Measurements from ENCODE around the gene USP32.
A peak's percentile ranks its signal among the peaks of the same experiment; 100 is the strongest.
"Not testable (repeated sequence)": the region's sequence is repeated elsewhere in the genome, so short reads cannot be mapped to it uniquely, and the experiment has no call there.

Gene USP32

DNA sequence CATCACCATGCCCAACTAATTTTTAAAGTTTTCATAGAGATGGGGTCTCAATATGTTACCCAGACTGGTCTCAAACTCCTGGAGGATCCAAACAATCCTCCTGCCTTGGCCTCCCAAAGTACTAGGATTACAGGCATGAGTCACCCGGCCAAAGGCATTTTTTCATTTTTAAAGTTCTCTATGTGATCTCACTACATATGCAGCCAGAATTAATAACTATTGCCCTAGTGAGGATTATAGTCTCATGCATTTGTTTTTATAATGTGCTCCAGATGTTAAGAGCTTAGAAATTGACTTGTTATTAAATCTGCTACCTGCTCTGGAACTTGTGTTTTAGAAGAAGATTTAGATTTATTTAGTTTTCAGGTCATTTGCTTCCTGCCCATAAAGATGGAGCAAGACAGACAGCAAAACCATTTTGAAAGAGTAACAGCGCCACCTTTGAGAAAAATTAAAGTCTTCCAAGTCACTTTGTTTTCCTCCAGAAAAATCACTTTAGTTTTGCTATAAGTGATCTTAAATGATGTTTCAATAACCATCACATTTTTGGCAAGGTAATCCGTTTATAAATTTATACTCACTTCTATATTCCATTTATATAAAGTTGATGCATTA, 162.6 kb downstream of the USP32 start:
- DNase-seq (ENCODE audit: low read depth): peak; percentile 50

DNA sequence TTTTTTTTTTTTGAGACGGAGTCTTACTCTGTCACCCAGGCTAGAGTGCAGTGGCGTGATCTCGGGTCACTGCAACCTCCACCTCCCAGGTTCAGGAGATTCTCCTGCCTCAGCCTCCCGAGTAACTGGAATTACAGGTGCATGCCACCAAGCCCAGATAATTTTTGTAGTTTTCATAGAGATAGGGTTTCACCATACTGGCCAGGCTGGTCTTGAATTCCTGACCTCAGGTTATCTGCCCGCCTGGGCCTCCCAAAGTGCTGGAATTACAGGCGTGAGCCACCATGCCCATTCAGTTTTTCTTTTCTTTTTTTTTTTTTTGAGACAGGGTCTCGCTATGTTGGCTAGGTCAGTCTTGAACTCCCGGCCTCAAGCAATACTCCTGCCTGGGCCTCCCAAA, 164.7 kb downstream of the USP32 start:
- not testable (repeated sequence) for DNase-seq (ENCODE audit: low read depth)

GRCh38 chr17:60224064-60224463, 167.9 kb downstream of the USP32 start:
- peak; percentile 32 for DNase-seq (ENCODE audit: low read depth)

GRCh38 chr17:60223456-60223855, 168.5 kb downstream of the USP32 start:
- DNase-seq (ENCODE audit: low read depth): no peak

DNA sequence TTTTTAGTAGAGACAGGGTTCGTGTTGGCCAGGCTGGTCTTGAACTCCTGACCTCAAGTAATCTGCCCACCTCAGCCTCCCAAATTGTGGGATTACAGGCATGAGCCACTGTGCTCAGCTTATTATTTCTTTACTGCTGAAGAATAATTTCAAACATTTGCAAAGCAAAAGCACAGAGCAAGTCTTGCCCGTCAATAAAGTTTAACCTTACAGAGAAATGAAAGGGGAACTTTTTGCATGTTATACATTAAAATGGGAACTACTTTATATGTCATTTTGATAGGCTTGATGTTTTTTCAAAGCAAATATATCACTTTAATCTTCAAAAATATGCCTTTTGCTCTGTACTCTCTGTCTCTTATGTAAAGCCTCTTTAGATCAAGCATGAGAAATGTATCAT, 173.2 kb downstream of the USP32 start:
- DNase-seq (ENCODE audit: low read depth): not testable (repeated sequence)

DNA sequence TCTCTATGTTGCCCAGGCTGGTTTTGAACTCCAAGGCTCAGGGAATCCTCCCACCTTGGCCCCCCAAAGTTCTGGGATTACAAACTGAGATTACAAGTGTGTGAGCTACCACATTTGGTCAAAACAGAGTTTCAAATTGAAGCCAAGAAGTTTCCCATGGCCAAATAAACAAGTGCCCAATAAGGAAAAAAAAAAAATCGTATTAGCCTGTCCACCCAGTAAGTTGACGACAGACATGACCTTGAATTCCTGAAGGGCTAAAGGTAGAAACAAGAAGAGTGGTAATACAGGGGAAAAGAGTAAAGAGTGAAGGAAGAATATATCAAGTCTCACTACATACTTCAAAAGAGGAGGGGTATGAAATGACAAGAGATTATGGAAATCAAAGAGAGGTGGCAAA, 176.0 kb downstream of the USP32 start:
- DNase-seq (ENCODE audit: low read depth): not testable (repeated sequence)

DNA sequence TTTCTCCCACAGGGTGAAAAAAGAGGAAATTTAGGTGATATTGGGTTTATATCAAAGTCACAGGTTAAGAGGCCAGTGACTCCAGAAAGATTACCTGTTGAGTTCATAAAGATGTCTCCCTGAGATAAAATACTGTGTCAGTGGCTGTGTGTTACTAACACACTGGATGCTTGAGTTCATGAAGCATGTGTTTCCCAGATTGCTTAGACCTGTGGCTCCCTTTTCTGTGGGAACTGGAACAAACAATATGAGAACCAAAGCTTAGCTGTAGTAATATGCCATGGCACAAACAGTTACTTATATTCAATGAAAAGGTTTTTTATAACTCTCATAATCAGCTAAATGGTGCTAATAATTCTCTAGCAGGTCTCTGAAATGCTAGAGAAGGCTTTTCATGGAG, 180.7 kb downstream of the USP32 start:
- DNase-seq (ENCODE audit: low read depth): not testable (repeated sequence)

DNA sequence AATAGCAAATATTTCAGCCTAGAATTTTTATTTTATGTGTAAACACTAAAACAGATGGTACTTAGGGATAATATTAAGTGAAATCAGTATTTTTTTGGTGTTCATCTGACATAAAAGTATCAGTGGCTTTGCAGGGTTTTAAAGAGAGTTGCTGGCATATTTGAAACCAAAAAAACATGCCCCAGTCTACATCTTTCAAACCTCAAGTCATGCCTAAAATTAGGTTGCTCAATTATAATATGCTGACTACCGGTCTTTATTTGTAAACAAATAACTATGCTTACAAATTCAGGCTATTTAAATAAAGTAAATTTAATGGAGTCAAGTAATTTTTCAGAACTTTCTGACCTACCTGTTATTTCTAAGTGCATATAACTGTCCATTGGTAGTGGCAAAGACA, 183.6 kb downstream of the USP32 start:
- DNase-seq (ENCODE audit: low read depth): not testable (repeated sequence)

- DNase-seq (ENCODE audit: low read depth): not testable (repeated sequence)
Observed at GRCh38 chr17:60205782-60206181, 186.2 kb downstream of the USP32 start.

GRCh38 chr17:60198630-60199029, 193.3 kb downstream of the USP32 start:
- DNase-seq (ENCODE audit: low read depth): not testable (repeated sequence)

DNA sequence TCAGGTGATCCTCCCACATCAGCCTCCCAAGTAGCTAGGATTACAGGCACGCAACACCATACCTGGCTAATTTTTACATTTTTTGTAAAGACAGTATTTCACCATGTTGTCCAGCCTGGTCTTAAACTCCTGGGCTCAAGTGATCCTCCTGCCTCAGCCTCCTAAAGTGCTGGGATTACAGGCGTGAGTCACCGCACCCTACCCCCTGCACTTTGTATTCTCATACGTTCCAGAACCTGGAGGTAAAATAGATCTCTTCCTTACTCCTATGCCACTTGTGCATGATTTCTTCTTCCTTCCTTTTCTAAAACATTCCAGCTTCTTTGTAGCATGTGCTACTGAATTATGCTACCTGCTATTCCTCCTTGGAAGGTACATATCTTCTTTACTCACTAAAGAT, 197.8 kb downstream of the USP32 start:
- not testable (repeated sequence) for DNase-seq (ENCODE audit: low read depth)

- DNase-seq (ENCODE audit: low read depth): no peak
Observed at GRCh38 chr17:60193482-60193881, 198.5 kb downstream of the USP32 start.

GRCh38 chr17:60193032-60193431, 198.9 kb downstream of the USP32 start:
- DNase-seq (ENCODE audit: low read depth): not testable (repeated sequence)

DNA sequence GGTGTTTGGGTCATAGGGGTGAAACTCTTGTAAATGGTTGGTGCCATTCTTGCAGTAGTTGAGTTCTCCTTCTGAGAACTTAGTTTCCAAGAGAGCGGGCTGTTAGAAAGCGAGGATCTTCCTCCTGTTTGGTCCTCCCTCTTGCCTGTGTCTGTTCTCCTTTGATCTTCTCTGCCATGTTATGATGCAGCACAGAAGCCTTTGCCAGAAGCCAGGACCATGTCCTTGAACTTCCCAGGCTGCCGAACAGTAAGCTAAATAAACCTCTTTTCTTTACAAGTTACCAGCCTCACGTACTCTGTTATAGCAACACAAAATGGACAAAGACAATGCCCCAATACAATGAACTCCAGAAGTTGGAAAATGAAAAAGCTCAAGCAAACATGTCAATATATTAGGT, 201.9 kb downstream of the USP32 start:
- not testable (repeated sequence) for DNase-seq (ENCODE audit: low read depth)

GRCh38 chr17:60188759-60189158, 203.2 kb downstream of the USP32 start:
- no peak for DNase-seq (ENCODE audit: low read depth)

DNA sequence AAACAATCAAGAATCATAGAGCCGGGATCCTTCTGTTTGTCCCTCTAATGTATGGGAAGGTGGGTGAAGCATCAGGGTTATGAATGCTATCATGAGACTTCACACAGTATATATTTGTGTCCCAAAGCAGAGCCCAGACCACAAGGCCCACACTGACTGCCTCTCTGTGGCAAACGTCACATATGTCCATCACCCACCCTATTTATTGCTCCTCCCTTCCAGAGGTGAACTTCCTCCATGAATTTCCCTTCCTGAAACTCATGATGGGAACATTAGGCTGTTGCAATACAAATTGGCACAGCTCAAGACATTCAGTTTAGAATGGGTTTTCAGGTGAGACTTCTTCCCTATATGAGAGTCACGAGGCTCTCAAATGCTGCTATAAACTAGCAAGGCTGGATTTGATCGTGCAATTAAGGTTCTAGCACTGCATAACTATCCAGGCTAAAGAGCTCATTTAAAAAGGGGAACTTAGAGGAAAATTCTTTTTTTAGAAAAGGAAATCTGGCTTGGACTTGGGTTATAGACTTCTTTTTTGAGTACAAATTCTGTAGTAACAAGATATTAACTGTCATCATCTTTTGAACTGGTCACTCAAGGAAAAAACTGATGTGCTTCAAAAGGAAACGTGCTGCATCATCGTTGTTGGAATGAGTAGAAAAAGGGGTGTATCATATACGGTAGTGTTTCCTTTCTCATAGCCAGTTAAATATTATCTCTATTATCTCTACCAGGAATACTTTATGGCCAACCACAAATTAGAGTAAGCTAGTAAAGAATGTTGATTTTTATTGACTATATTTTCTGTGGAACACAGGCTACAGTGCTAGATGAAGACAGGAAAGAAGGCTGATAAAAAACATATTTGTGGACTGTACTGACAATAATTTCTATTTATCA, 204.8 kb downstream of the USP32 start:
- peak; percentile 90 for DNase-seq (ENCODE audit: low read depth)

- DNase-seq (ENCODE audit: low read depth): not testable (repeated sequence)
Observed at GRCh38 chr17:60186372-60186771, 205.6 kb downstream of the USP32 start.

DNA sequence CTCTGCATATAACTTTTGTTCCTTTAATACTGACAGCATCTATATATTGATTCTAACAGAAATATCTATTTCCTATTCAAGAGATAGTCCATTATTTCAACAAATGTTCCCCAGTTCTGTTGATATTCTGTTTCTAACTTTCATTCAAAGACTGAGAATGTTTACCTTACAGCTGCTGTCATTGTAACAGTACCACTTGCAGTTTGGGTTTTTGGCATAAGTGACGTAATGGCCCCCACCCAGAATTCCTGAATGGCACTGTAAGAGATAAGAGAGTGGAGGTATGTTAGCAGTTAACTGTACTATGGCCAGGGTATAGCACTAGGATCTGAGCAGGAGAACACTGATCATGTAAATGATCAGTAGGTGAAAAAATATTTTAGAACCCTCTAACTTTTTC, 211.6 kb downstream of the USP32 start:
- not testable (repeated sequence) for DNase-seq (ENCODE audit: low read depth)

GRCh38 chr17:60178180-60178579, 213.8 kb downstream of the USP32 start:
- not testable (repeated sequence) for DNase-seq (ENCODE audit: low read depth)

GRCh38 chr17:60176763-60177162, 215.2 kb downstream of the USP32 start:
- DNase-seq (ENCODE audit: low read depth): not testable (repeated sequence)

DNA sequence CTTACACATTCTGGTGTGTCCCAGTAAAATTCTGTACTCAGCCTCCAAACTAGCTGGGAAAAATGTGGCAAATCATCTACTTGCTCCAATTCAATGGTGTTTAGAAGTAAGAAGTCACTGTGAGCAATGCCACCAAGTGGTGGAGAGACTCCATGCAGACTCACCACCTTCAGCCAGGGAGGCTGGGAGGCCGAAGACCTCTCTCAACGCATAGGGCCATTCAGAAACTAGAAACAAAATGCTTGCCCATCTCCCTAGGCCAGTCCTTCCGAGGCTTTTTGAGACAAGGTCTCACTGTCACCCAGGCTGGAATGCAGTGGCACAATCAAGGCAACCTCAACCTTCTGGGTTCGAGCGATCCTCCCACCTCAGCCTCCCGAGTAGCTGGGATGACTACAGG, 217.2 kb downstream of the USP32 start:
- DNase-seq (ENCODE audit: low read depth): peak; percentile 41

GRCh38 chr17:60174035-60174434, 217.9 kb downstream of the USP32 start:
- no peak for DNase-seq (ENCODE audit: low read depth)

DNA sequence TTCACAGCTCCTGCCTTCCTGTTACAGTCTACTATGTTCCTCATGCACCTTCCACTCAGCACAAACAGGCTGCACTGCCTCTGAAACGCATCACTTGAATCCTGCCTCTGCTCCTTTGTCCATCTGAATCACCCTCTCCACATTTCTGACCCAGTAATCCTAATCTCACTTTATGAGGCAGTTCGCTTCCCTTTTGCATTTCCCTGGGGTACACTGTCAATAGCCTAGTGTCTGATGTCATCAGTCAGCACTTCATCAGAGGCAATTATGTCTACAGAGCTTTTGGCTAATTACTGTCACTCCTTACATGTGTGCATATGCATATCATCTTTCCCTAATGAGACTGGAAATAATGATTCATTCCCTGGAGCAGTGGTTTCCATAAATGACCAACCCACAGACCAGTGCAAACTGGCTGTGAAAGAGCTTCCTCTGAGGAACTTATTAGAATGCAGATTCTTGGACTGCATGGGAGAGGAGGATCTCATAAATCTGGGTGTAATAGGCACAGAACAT, 218.6 kb downstream of the USP32 start:
- peak; percentile 73 for DNase-seq (ENCODE audit: low read depth)
